Muscle of leg (tissue), 11 donors: ENCODE measurements around the gene CCL3. TPM values are rescaled to one million over a fixed set of nuclear protein-coding genes. Genes with fewer than 3 reads are reported as not detected.
A peak's percentile ranks its signal among the peaks of the same experiment; 100 is the strongest.
"Not testable (repeated sequence)": the region's sequence is repeated elsewhere in the genome, so short reads cannot be mapped to it uniquely, and the experiment has no call there.

Source experiments
- DNase-seq: peaks from one replicate; pipeline ENCODE4 v3.0.0; 2013
- H3K27ac ChIP-seq: one replicate; pipeline ENCODE4 v1.5.1; 2013; ENCODE audit warnings: mild to moderate bottlenecking, low read length, control low read depth
- H3K27me3 ChIP-seq: one replicate; pipeline ENCODE4 v1.6.1; 2013; ENCODE audit warnings: low read length; ENCODE audit not compliant: control insufficient read depth, insufficient read depth
- H3K36me3 ChIP-seq: one replicate; pipeline ENCODE4 v1.6.1; 2013; ENCODE audit warnings: low read length; ENCODE audit not compliant: control insufficient read depth, insufficient read depth
- H3K4me1 ChIP-seq: one replicate; pipeline ENCODE4 v1.6.1; 2013; ENCODE audit warnings: low read length; ENCODE audit not compliant: control insufficient read depth, insufficient read depth
- H3K4me3 ChIP-seq: one replicate; pipeline ENCODE4 v1.5.1; 2013; ENCODE audit warnings: low read length, control low read depth
- H3K9me3 ChIP-seq: replicated peaks from 2 replicates; pipeline ENCODE4 v1.6.1; 2013; ENCODE audit warnings: low read depth, low read length; ENCODE audit not compliant: control insufficient read depth
- WGBS: methylation state at CpG from one replicate; pipeline ENCODE4 v1.1.5; 2013; ENCODE audit warnings: missing lambda C conversion rate; ENCODE audit not compliant: insufficient coverage; 5-methylcytosine and 5-hydroxymethylcytosine counted together
- polyA plus RNA-seq, 8 donors: library from polyadenylated mRNA; unstranded; fragments of 120-200 nt; gene quantifications; one replicate each; pipeline versions ENCODE4 v1.2.1 to v1.2.3, GENCODE V29; 2013; ENCODE audit warnings: inconsistent platforms in 1 of 8, low replicate concordance in 1 of 8; ENCODE audit not compliant: insufficient read length in 8 of 8, insufficient read depth in 1 of 8
- total RNA-seq: library from RNA; stranded (reverse); fragments of 120-200 nt; gene quantifications from one replicate; pipeline ENCODE4 v1.2.4, GENCODE V29; 2013

Gene CCL3
- total and polyA plus RNA-seq, 9 donors = 2.4 to 11.8 (median 5.8) TPM

GRCh38 chr17:36088670-36089338 lies 1.1 kb downstream of the CCL3 start:
- Histone ChIP-seq H3K4me1 (no peaks in the 10 kb centered on the region), H3K36me3 (no peaks in the 10 kb centered on the region), H3K9me3 (no peaks in the 10 kb centered on the region), H3K27ac (no peak overlapping the region), H3K27me3 (no peaks in the 10 kb centered on the region), H3K4me3 (no peak overlapping the region)
- no peak for DNase-seq
- WGBS = 67% methylated on average over 10 of the region's 14 CpGs

DNA sequence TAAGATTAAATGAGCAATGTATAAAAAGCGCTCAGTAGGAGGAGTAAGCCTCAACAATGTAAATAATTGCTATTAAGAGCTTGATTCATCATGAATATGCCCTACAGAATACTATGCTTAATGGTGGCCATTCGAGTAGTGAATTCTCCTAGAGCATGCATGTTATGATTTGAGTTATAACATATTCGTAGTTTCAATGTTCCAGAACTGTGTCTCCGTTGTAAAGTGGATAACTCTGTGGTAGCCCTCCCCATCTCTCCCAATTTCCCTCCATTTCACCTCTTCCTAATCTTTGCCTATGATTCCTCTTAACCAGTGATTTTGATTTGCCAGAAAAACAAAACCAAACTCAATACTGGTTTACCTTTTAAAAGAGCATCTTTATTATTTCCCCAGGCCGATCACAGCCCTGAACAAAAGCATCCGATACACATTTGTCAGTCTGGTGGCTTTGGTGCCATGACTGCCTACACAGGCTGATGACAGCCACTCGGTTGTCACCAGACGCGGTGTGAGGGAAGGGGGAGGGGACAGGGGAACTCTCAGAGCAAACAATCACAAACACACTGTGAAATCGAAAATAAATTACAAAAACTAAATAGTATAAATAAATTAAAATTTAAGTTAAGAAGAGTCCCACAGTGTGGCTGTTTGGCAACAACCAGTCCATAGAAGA lies 1.9 kb downstream of the CCL3 start:
- H3K4me3 ChIP-seq, H3K36me3 ChIP-seq, DNase-seq, H3K4me1 ChIP-seq, H3K27ac ChIP-seq, H3K27me3 ChIP-seq, H3K9me3 ChIP-seq: not testable (repeated sequence)
- WGBS = no CpG with 5 or more reads among the region's 10 CpGs

- DNase-seq, H3K27me3 ChIP-seq, H3K4me3 ChIP-seq, H3K27ac ChIP-seq, H3K36me3 ChIP-seq, H3K9me3 ChIP-seq, H3K4me1 ChIP-seq: not testable (repeated sequence)
- no CpG with 5 or more reads among the region's 3 CpGs for WGBS
Observed at GRCh38 chr17:36087471-36087870, 2.5 kb downstream of the CCL3 start.

DNA sequence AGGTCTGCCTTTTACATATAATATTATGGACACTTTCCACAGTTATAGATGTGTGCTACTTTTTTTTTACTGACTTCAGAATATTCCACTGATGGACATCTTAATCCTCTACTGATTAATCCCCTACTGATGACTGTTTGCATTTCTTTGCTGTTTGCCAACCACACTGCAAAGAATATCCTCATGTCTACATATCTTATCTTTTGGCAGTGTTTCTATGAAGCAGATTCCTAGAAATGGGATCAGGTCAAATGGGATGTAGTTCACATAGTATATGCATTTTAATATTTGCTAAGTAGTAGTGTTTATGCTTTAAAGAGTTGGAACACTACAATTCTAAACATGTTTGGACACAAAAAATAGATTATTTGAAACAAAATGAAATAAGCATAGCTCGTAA lies 3.2 kb downstream of the CCL3 start:
- Histone ChIP-seq H3K27ac (no peak overlapping the region), H3K9me3 (no peaks in the 10 kb centered on the region), H3K27me3 (no peaks in the 10 kb centered on the region), H3K4me3 (no peak overlapping the region), H3K36me3 (no peaks in the 10 kb centered on the region), H3K4me1 (no peaks in the 10 kb centered on the region)
- DNase-seq = no peak
- no CpG with 5 or more reads among the region's 1 CpG for WGBS

DNA sequence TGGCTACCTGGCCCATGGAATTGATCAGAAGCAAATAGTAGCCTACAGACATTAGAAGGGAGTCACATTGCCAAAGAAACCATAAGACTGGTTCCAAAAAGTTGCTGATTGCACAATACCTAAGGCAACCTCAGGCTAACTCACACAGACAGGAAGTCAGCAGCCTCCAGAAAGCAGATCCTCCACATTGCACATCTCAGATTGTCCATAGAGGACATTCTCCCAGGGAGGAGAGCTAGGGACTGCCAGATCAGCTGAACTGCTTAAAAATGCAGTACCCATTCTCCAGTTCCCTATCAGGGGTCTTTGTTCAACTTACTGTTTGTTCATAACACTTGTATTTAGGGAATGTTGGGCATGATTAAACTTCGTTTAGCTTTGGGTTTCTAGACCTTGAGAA lies 4.2 kb downstream of the CCL3 start:
- no peaks in the 10 kb centered on the region for H3K36me3 ChIP-seq
- no peak overlapping the region for H3K27ac ChIP-seq
- WGBS = no CpG with 5 or more reads among the region's 1 CpG
- no peaks in the 10 kb centered on the region for H3K4me1 ChIP-seq
- H3K9me3 ChIP-seq = no peaks in the 10 kb centered on the region
- H3K27me3 ChIP-seq = no peaks in the 10 kb centered on the region
- no peak overlapping the region for H3K4me3 ChIP-seq
- peak; percentile 56 for DNase-seq

DNA sequence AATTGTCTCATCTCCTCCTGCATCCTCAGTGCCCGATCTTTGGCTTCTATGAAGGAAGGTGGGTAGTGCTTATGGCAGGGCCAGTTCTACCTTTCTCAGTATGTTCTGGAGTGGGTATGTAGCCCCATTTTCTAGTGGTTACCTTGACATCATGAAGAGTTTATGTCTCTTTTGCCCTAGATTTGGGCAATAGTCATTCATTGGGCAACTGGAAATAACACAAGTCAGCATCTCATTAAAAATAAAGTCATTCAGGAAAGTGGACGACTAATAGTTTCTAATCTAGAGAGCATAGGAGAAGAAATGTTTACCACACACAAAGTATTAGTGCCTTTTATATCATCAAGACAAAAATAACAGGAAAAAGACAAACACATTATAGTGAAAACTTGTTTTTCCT lies 6.3 kb downstream of the CCL3 start:
- H3K4me3 ChIP-seq, H3K27ac ChIP-seq, H3K9me3 ChIP-seq, H3K27me3 ChIP-seq, H3K36me3 ChIP-seq, DNase-seq, H3K4me1 ChIP-seq: not testable (repeated sequence)
- WGBS = no CpG with 5 or more reads among the region's 2 CpGs

DNA sequence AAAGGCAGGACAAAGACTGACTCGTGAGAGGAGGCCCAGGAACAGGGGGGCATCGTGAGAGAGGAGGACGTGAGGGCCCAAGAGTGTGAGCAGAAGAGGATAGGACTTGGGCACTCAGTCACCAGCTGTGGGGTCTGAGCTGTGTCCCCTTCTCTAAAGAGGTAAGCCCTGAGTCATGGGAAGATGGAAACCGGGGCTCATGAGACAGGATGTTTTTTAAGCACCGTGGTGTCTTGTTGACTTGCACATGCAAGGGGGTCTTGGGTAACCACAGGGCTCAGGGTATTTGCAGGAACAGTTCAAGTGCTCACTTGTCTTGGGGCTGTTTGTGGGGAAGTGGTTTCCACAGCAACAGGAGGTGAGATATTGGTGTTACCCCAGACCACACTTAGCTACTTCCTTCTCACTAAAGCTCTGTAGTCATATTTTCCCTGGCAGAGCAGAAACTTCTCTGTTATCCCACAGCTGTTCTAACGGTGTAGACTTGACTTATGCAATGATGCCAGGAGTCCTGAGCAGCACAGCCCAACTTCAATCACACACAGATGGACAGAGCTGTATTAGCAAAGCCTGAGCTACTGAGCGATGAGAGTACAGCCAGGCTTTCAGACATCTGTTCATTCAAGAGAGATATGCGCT lies 7.3 kb downstream of the CCL3 start:
- H3K4me3 ChIP-seq, H3K4me1 ChIP-seq, H3K9me3 ChIP-seq, H3K27me3 ChIP-seq, H3K36me3 ChIP-seq: not testable (repeated sequence)
- 72% methylated on average over 3 of the region's 8 CpGs for WGBS
- DNase-seq = peak; percentile 71
- H3K27ac ChIP-seq = peak overlapping the region; percentile 20

- not testable (repeated sequence) for H3K27me3 ChIP-seq, DNase-seq, H3K9me3 ChIP-seq, H3K36me3 ChIP-seq, H3K4me1 ChIP-seq, H3K4me3 ChIP-seq
- H3K27ac ChIP-seq = peak overlapping the region; percentile 20
- WGBS = 100% methylated on average over 1 of the region's 5 CpGs
Observed at GRCh38 chr17:36081681-36082471, 8.1 kb downstream of the CCL3 start.

DNA sequence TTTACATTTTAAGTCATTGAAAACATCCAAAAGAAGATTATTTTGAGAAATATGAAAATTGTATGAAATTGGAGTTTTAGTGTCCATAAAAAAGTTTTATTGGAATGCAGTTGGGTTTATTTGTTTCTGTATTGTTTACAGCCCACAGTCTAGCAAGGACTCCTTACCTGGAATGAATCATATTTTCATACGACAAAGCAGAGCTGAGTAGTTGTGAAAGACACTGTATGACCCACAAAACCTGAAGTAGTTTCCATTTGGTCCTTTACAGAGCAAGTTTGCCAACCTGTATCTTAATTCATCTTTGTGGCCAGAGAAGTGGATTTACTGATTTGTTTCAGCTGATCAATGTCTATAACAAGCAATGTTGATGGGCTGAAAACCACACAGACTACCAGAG lies 15.6 kb downstream of the CCL3 start:
- no peak for DNase-seq
- Histone ChIP-seq H3K27ac (no peak overlapping the region), H3K36me3 (no peaks in the 10 kb centered on the region), H3K27me3 (no peaks in the 10 kb centered on the region), H3K4me1 (no peaks in the 10 kb centered on the region), H3K4me3 (no peak overlapping the region), H3K9me3 (peaks cover 5% of the 10 kb centered on the region)
- no CpG with 5 or more reads among the region's 1 CpG for WGBS
